Activated CD4-positive, alpha-beta T cell treated with anti-CD3 and anti-CD28 coated beads, Interleukin-2, amount 10 ng/mL, durations not matched to agents 7 days and 5 days (primary cell): ENCODE results near the gene RAPGEF6. TPM values are rescaled to one million over a fixed set of nuclear protein-coding genes. Genes with fewer than 3 reads are reported as not detected.

Experiments used
- CTCF ChIA-PET: fragments of 350-600 bp; sonication (Branson Sonifier 250); formaldehyde crosslinking; loops from one replicate; lab custom pipeline; 2021; ENCODE audit warnings: antibody characterized with exemption; lab: Charles Lee
- POLR2A ChIA-PET: fragments of 350-600 bp; sonication (Branson Sonifier 250); formaldehyde crosslinking; loops from one replicate; lab custom pipeline; 2021; ENCODE audit warnings: antibody characterized with exemption; lab: Charles Lee
- DNase-seq: peaks from one replicate; pipeline ENCODE4 v3.0.0-alpha.2; 2020
- H3K27ac Mint-ChIP-seq: one replicate; pipeline ENCODE4 v1.8.0; 2021; ENCODE audit warnings: mild to moderate bottlenecking, moderate library complexity, mixed read lengths
- H3K27me3 Mint-ChIP-seq: one replicate; pipeline ENCODE4 v1.8.0; 2021; ENCODE audit warnings: mixed read lengths
- H3K36me3 Mint-ChIP-seq: one replicate; pipeline ENCODE4 v1.8.0; 2021; ENCODE audit warnings: low read depth, mixed read lengths
- H3K4me1 Mint-ChIP-seq: one replicate; pipeline ENCODE4 v1.8.0; 2021; ENCODE audit warnings: mixed read lengths
- H3K4me3 Mint-ChIP-seq: one replicate; pipeline ENCODE4 v1.8.0; 2021; ENCODE audit warnings: mild to moderate bottlenecking, moderate library complexity, mixed read lengths
- H3K9me3 Mint-ChIP-seq: one replicate; pipeline ENCODE4 v1.8.0; 2021; ENCODE audit warnings: mixed read lengths
- total RNA-seq, 2 experiments: library from RNA; stranded (reverse); gene quantifications; one replicate each; pipeline ENCODE4 v1.2.3, GENCODE V29; 2021

RAPGEF6 gene
- total RNA-seq, 2 experiments from 2014 or later, result 43.9 to 47.8 TPM

- peak overlapping the region; percentile 57 for H3K27ac Mint-ChIP-seq
- H3K4me3 Mint-ChIP-seq, result no peak overlapping the region
- peaks cover 37% of the 10 kb centered on the region for H3K4me1 Mint-ChIP-seq
- H3K27me3 Mint-ChIP-seq, result no peaks in the 10 kb centered on the region
- peaks cover 45% of the 10 kb centered on the region for H3K36me3 Mint-ChIP-seq
- ChIA-PET CTCF (interaction anchor here (5.0 kb wide), 1 partner anchor 13 kb away, joined by 19 read pairs; no protein-coding TSS in a partner anchor), POLR2A (interaction anchor here (0.8 kb wide), 1 partner anchor 699 kb away, joined by 4 read pairs; no protein-coding TSS in a partner anchor)
- peaks cover 15% of the 10 kb centered on the region for H3K9me3 Mint-ChIP-seq
- no peak for DNase-seq
Observed at GRCh38 chr5:131617140-131617822, 17.7 kb downstream of the RAPGEF6 start.

- CTCF ChIA-PET, result interaction anchor here (0.6 to 5.0 kb wide), 4 partner anchors 14 to 770 kb away, joined by 3 to 19 read pairs (median 4); no protein-coding TSS in a partner anchor
- Mint-ChIP-seq H3K4me3 (no peak overlapping the region), H3K4me1 (peaks cover 35% of the 10 kb centered on the region), H3K27me3 (no peaks in the 10 kb centered on the region), H3K27ac (no peak overlapping the region), H3K36me3 (peaks cover 45% of the 10 kb centered on the region), H3K9me3 (peaks cover 15% of the 10 kb centered on the region)
- DNase-seq, result no peak
- POLR2A ChIA-PET, result no interaction called here
Observed at GRCh38 chr5:131615957-131616356, 19.1 kb downstream of the RAPGEF6 start.

- peaks cover 58% of the 10 kb centered on the region for H3K36me3 Mint-ChIP-seq
- ChIA-PET POLR2A (no interaction called here), CTCF (interaction anchor here (1.0 to 1.7 kb wide), 4 partner anchors 24 to 394 kb away, joined by 3 to 4 read pairs (median 4); no protein-coding TSS in a partner anchor)
- peaks cover 35% of the 10 kb centered on the region for H3K4me1 Mint-ChIP-seq
- DNase-seq, result no peak
- peaks cover 20% of the 10 kb centered on the region for H3K9me3 Mint-ChIP-seq
- no peak overlapping the region for H3K27ac Mint-ChIP-seq
- no peak overlapping the region for H3K4me3 Mint-ChIP-seq
- no peaks in the 10 kb centered on the region for H3K27me3 Mint-ChIP-seq
Observed at GRCh38 chr5:131613423-131613822, 21.6 kb downstream of the RAPGEF6 start.

GRCh38 chr5:131611064-131611381 is 24.0 kb downstream of the RAPGEF6 start:
- Mint-ChIP-seq H3K27ac (no peak overlapping the region), H3K36me3 (peaks cover 51% of the 10 kb centered on the region), H3K27me3 (no peaks in the 10 kb centered on the region), H3K9me3 (peaks cover 20% of the 10 kb centered on the region), H3K4me1 (peaks cover 34% of the 10 kb centered on the region), H3K4me3 (no peak overlapping the region)
- DNase-seq, result no peak
- ChIA-PET CTCF (interaction anchor here (1.2 to 1.6 kb wide), 2 partner anchors 10 to 13 kb away, joined by 3 to 4 read pairs; no protein-coding TSS in a partner anchor), POLR2A (no interaction called here)

- ChIA-PET CTCF (interaction anchor here (1.2 to 1.6 kb wide), 2 partner anchors 10 to 14 kb away, joined by 3 to 4 read pairs; no protein-coding TSS in a partner anchor), POLR2A (no interaction called here)
- no peaks in the 10 kb centered on the region for H3K27me3 Mint-ChIP-seq
- H3K9me3 Mint-ChIP-seq, result peaks cover 16% of the 10 kb centered on the region
- H3K27ac Mint-ChIP-seq, result no peak overlapping the region
- H3K4me1 Mint-ChIP-seq, result peaks cover 33% of the 10 kb centered on the region
- DNase-seq, result no peak
- no peak overlapping the region for H3K4me3 Mint-ChIP-seq
- H3K36me3 Mint-ChIP-seq, result peaks cover 47% of the 10 kb centered on the region
Observed at GRCh38 chr5:131610198-131611063, 24.6 kb downstream of the RAPGEF6 start.

- CTCF ChIA-PET, result interaction anchor here (1.6 kb wide), 1 partner anchor 14 kb away, joined by 3 read pairs; no protein-coding TSS in a partner anchor
- Mint-ChIP-seq H3K27me3 (no peaks in the 10 kb centered on the region), H3K4me1 (peaks cover 38% of the 10 kb centered on the region), H3K27ac (no peak overlapping the region), H3K9me3 (peaks cover 12% of the 10 kb centered on the region), H3K4me3 (no peak overlapping the region), H3K36me3 (peaks cover 42% of the 10 kb centered on the region)
- no peak for DNase-seq
- POLR2A ChIA-PET, result no interaction called here
Observed at GRCh38 chr5:131609774-131610173, 25.3 kb downstream of the RAPGEF6 start.

GRCh38 chr5:131608597-131608996 is 26.4 kb downstream of the RAPGEF6 start:
- Mint-ChIP-seq H3K36me3 (peaks cover 31% of the 10 kb centered on the region), H3K27ac (no peak overlapping the region), H3K9me3 (peaks cover 5% of the 10 kb centered on the region), H3K4me1 (peaks cover 38% of the 10 kb centered on the region), H3K27me3 (no peaks in the 10 kb centered on the region), H3K4me3 (no peak overlapping the region)
- no peak for DNase-seq
- ChIA-PET CTCF (no interaction called here), POLR2A (no interaction called here)

- ChIA-PET CTCF (no interaction called here), POLR2A (no interaction called here)
- H3K36me3 Mint-ChIP-seq, result peaks cover 28% of the 10 kb centered on the region
- no peak overlapping the region for H3K27ac Mint-ChIP-seq
- no peaks in the 10 kb centered on the region for H3K27me3 Mint-ChIP-seq
- H3K4me1 Mint-ChIP-seq, result peaks cover 38% of the 10 kb centered on the region
- H3K9me3 Mint-ChIP-seq, result peaks cover 5% of the 10 kb centered on the region
- DNase-seq, result no peak
- H3K4me3 Mint-ChIP-seq, result no peak overlapping the region
Observed at GRCh38 chr5:131607903-131608540, 27.0 kb downstream of the RAPGEF6 start.

- CTCF ChIA-PET, result no interaction called here
- Mint-ChIP-seq H3K36me3 (peaks cover 26% of the 10 kb centered on the region), H3K4me1 (peaks cover 38% of the 10 kb centered on the region), H3K27me3 (no peaks in the 10 kb centered on the region), H3K4me3 (no peak overlapping the region), H3K9me3 (peaks cover 5% of the 10 kb centered on the region), H3K27ac (no peak overlapping the region)
- POLR2A ChIA-PET, result no interaction called here
- DNase-seq, result no peak
Observed at GRCh38 chr5:131607418-131607817, 27.6 kb downstream of the RAPGEF6 start.

GRCh38 chr5:131605086-131605485 is 29.9 kb downstream of the RAPGEF6 start:
- ChIA-PET POLR2A (no interaction called here), CTCF (interaction anchor here (0.5 to 0.9 kb wide), 2 partner anchors 400 to 424 kb away, joined by 4 read pairs; no protein-coding TSS in a partner anchor)
- Mint-ChIP-seq H3K4me3 (no peak overlapping the region), H3K4me1 (peaks cover 35% of the 10 kb centered on the region), H3K27me3 (no peaks in the 10 kb centered on the region), H3K9me3 (peaks cover 5% of the 10 kb centered on the region), H3K27ac (no peak overlapping the region), H3K36me3 (peaks cover 25% of the 10 kb centered on the region)
- no peak for DNase-seq

- Mint-ChIP-seq H3K27me3 (no peaks in the 10 kb centered on the region), H3K4me1 (peaks cover 44% of the 10 kb centered on the region), H3K36me3 (peaks cover 47% of the 10 kb centered on the region), H3K27ac (peak overlapping the region; percentile 86), H3K9me3 (no peaks in the 10 kb centered on the region), H3K4me3 (peak overlapping the region; percentile 57)
- ChIA-PET CTCF (interaction anchor here (0.5 kb wide), 1 partner anchor 28 kb away, joined by 4 read pairs; no protein-coding TSS in a partner anchor), POLR2A (interaction anchor here (0.7 kb wide), 1 partner anchor 109 kb away, joined by 3 read pairs; no protein-coding TSS in a partner anchor)
- peak; percentile 58 for DNase-seq
Observed at GRCh38 chr5:131595088-131596033, 39.7 kb downstream of the RAPGEF6 start.
